Peyer's patch (tissue), 4 donors: ENCODE data around the gene RNF126.
A peak's percentile ranks its signal among the peaks of the same experiment; 100 is the strongest.

Experiments
- POLR2A ChIP-seq, 2 donors: fragments of 450-650 bp; IDR thresholded peaks; one replicate each; pipeline ENCODE4 v1.5.1; 2017; ENCODE audit warnings: antibody characterized with exemption in 2 of 2, mild to moderate bottlenecking in 2 of 2, moderate library complexity in 2 of 2
- TF ChIP-seq, protein P1 (sequence below), 6 experiments: fragments of 450-650 bp in 4 of 6; fragments of 200-600 bp in 2 of 6; sonication (generic) in 1 of 6; IDR thresholded peaks; one replicate each; pipeline ENCODE4 v1.5.1; 2017 to 2019; ENCODE audit warnings: antibody characterized with exemption in 6 of 6, mild to moderate bottlenecking in 3 of 6, moderate library complexity in 1 of 6

DNA sequence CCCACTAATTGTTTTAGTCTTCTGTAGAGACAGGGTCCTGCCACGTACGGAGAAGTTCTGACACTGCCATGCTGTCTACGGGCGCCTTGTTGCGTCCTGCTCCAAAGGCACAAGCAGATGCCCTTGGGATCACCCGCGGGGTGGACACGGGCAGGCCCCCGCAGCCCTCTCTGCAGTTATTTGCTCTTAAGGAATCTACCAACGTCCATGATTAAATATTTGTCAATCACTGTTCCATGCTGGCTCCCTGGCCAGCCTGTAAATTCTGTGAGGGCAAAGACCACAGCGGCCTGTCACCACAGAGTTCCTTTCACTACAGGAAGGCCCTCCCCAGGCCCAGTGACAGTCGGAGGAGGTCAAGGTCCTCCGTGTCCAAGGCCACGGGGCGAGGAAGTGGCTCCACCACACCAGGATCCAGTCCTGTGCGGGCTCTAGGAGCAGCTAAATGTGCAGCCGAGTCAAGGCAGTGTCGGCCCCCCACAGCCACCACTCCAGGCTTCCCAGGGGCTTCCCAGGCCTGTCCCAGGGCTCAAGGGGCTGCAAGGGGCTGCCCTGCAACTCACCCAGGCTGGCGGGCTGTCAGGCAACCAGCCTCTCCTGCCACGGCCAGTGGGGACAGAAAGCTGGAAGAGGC, 2.1 kb downstream of the RNF126 start:
- TF ChIP-seq, protein P1, sequence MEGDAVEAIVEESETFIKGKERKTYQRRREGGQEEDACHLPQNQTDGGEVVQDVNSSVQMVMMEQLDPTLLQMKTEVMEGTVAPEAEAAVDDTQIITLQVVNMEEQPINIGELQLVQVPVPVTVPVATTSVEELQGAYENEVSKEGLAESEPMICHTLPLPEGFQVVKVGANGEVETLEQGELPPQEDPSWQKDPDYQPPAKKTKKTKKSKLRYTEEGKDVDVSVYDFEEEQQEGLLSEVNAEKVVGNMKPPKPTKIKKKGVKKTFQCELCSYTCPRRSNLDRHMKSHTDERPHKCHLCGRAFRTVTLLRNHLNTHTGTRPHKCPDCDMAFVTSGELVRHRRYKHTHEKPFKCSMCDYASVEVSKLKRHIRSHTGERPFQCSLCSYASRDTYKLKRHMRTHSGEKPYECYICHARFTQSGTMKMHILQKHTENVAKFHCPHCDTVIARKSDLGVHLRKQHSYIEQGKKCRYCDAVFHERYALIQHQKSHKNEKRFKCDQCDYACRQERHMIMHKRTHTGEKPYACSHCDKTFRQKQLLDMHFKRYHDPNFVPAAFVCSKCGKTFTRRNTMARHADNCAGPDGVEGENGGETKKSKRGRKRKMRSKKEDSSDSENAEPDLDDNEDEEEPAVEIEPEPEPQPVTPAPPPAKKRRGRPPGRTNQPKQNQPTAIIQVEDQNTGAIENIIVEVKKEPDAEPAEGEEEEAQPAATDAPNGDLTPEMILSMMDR (IDR thresholded peaks at IDR 0.05) = no peak
- TF ChIP-seq POLR2A (IDR thresholded peaks at IDR 0.05) = peak; percentile 91 to 92
